Erythroblast (primary cell): ENCODE measurements around the gene DIP2B.

Experiments used
- GATA1 ChIP-seq: IDR thresholded peaks from 2 replicates; pipeline ENCODE4 v1.6.1; 2011; ENCODE audit warnings: low read depth, mild to moderate bottlenecking, control low read depth, low read length, moderate library complexity
- POLR2A ChIP-seq: IDR thresholded peaks from 2 replicates; pipeline ENCODE4 v1.6.1; 2011; ENCODE audit warnings: mild to moderate bottlenecking, low read length

DNA sequence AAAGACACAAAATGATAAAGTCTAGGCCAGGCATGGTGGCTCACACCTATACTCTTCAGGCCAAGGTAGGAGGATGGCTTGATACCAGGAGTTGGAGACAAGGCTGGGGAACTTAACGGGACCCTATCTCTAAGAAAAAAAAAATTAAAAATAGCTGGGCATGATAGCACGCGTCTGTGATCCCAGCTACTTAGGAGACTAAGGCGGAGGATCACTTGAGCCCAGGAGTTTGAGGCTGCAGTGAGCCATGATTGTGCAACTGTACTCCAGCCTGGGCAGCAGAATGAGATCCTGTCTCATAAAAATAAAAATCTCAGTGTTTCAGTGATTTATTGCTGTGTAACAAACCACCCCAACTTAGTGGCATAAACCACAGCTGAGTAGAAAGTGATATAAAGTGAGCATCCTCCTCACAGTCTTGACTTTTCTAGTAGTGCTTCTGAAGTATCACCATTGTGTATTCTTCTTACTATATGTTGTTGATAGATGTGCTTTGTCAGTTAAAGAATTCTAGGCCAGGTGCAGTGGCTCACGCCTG is 248.5 kb downstream of the DIP2B start:
- TF ChIP-seq POLR2A: no peak
- no peak for TF ChIP-seq GATA1
